K562 (cell line): ENCODE data around the gene DESI2. TPM values are rescaled to one million over a fixed set of nuclear protein-coding genes. Genes with fewer than 3 reads are reported as not detected.

Experiments used
- ATAC-seq: fragments of 200-7000 bp; cut with Tn5 transposase; 3 replicates; pipeline ENCODE4 v1.9.1; 2020; ENCODE audit warnings: moderate library complexity
- BruUV-seq: library from RNA; stranded (reverse); fragments of 400-500 nt; replicated peaks from 2 replicates; lab custom pipeline; 2021; lab: Mats Ljungman, UMichigan
- CTCF ChIA-PET: fragments of 300-600 bp; formaldehyde crosslinking; extraction: SDS; loops from one replicate; lab custom pipeline; 2021; ENCODE audit warnings: low intra/inter-chr PET ratio; lab: Yijun Ruan, JAX
- POLR2A ChIA-PET: fragments of 300-600, 350-650 bp; sonication (Branson Sonifier 250); formaldehyde crosslinking; extraction: SDS; loops from one replicate; lab custom pipeline; 2021; ENCODE audit warnings: antibody characterized with exemption, inconsistent platforms; lab: Yijun Ruan, JAX
- DNase-seq, 4 experiments: peaks; one replicate each; pipeline versions ENCODE4 v3.0.0 to v3.0.0-alpha.2; 2011 to 2018; ENCODE audit warnings: low spot score in 3 of 4, mixed read lengths in 3 of 4; ENCODE audit errors: extremely low read depth in 1 of 4
- FAIRE-seq: peaks from 2 replicates; lab custom pipeline; 2011; peaks lifted over from hg19 to GRCh38; lab: Jason Lieb, UNC
- H2AFZ ChIP-seq: 2 replicates; pipeline ENCODE4 v1.6.0; 2011; ENCODE audit warnings: low read depth, low read length, control low read depth, inconsistent platforms
- H3K27ac ChIP-seq: fragments of 200-600 bp; 3 replicates; pipeline ENCODE4 v1.8.0; 2011; ENCODE audit warnings: low read depth, mild to moderate bottlenecking, control low read depth, inconsistent platforms, low read length, moderate library complexity, mixed read lengths; ENCODE audit errors: extremely low read depth
- H3K27me3 ChIP-seq, 2 experiments: fragments of 300-600 bp in 1 of 2; 2 replicates in 1 of 2; 3 replicates in 1 of 2; pipeline versions ENCODE4 v1.6.0 to v1.8.0; 2011; ENCODE audit warnings: inconsistent platforms in 2 of 2, low read length in 2 of 2, mild to moderate bottlenecking in 1 of 2, mixed read lengths in 1 of 2, moderate library complexity in 1 of 2; ENCODE audit not compliant: control insufficient read depth in 2 of 2, insufficient read depth in 2 of 2
- H3K36me3 ChIP-seq: fragments of 300-600 bp; 3 replicates; pipeline ENCODE4 v1.8.0; 2011; ENCODE audit warnings: mild to moderate bottlenecking, low read length, inconsistent platforms; ENCODE audit not compliant: control insufficient read depth, insufficient read depth
- H3K4me1 ChIP-seq, 2 experiments: fragments of 200-600 bp in 1 of 2; replicated peaks in 1 of 2; 2 replicates in 1 of 2; 3 replicates in 1 of 2; pipeline versions ENCODE4 v1.5.1 to v1.8.0; 2011; ENCODE audit warnings: inconsistent platforms in 2 of 2, low read length in 2 of 2, mild to moderate bottlenecking in 1 of 2, mixed read lengths in 1 of 2, moderate library complexity in 1 of 2; ENCODE audit not compliant: control insufficient read depth in 2 of 2, insufficient read depth in 2 of 2
- H3K4me2 ChIP-seq: 2 replicates; pipeline ENCODE4 v1.6.1; 2011; ENCODE audit warnings: low read length, control low read depth, inconsistent platforms, mixed read lengths; ENCODE audit not compliant: insufficient read depth
- H3K4me3 ChIP-seq: fragments of 200-600 bp; sonication (generic), shearing (Covaris generic); 2 replicates; pipeline ENCODE4 v1.5.1; 2016; ENCODE audit warnings: control low read depth, inconsistent platforms
- H3K79me2 ChIP-seq: fragments of 200-600 bp; 3 replicates; pipeline ENCODE4 v1.8.0; 2011; ENCODE audit warnings: low read length, inconsistent platforms; ENCODE audit not compliant: control insufficient read depth, insufficient read depth
- H3K9ac ChIP-seq, 2 experiments: 2 replicates each; pipeline versions ENCODE4 v1.6.0 to v1.6.1; 2011; ENCODE audit warnings: low read depth in 2 of 2, low read length in 2 of 2, control low read depth in 1 of 2, inconsistent platforms in 1 of 2, mild to moderate bottlenecking in 1 of 2, mixed read lengths in 1 of 2; ENCODE audit not compliant: insufficient read depth in 1 of 2
- H3K9me1 ChIP-seq: one replicate; pipeline ENCODE4 v1.6.0; 2011; ENCODE audit warnings: inconsistent platforms, mild to moderate bottlenecking, low read length, moderate library complexity; ENCODE audit not compliant: control insufficient read depth, insufficient read depth
- H3K9me3 ChIP-seq: replicated peaks from 2 replicates; pipeline ENCODE4 v1.5.1; 2011; ENCODE audit warnings: low read depth, low read length, inconsistent platforms; ENCODE audit not compliant: control insufficient read depth, insufficient read depth
- H4K20me1 ChIP-seq: replicated peaks from 2 replicates; pipeline ENCODE4 v1.6.1; 2011; ENCODE audit warnings: low read length, inconsistent platforms, mixed read lengths; ENCODE audit not compliant: control insufficient read depth, insufficient read depth
- NR2F6 ChIP-seq: fragments of 450-650 bp; formaldehyde crosslinking; IDR thresholded peaks from 2 replicates; pipeline ENCODE4 v1.4.0; 2020; ENCODE audit warnings: mild to moderate bottlenecking
- WGBS: fragments of 100-300 bp; shearing (Covaris generic); methylation state at CpG from one replicate; pipeline ENCODE4 v1.1.6; 2016; ENCODE audit warnings: low coverage, mixed read lengths; ENCODE audit not compliant: insufficient coverage; ENCODE audit errors: missing lambda C conversion rate; 5-methylcytosine and 5-hydroxymethylcytosine counted together
- in situ Hi-C: fragments of 300-500 bp; cut with MboI; formaldehyde crosslinking; loops from 4 replicates; pipeline ENCODE4 v1.15.0; 2018; ENCODE audit warnings: inconsistent platforms, mixed read lengths
- intact Hi-C: fragments of 100-400 bp; cut with micrococcal nuclease; formaldehyde crosslinking; loops from 2 replicates; pipeline ENCODE4 v1.14.2; 2022
- polyA plus RNA-seq, 8 experiments: library from polyadenylated mRNA; depleted of rRNA in 4 of 8; stranded (reverse) in 5 of 8; unstranded in 3 of 8; fragments of >200 nt; fragmentation: Nextera tagmentation in 2 of 8; fragmentation: Illumina TruSeq in 1 of 8; extraction: Ambion mirVana in 2 of 8; extraction: Trizol in 1 of 8; gene quantifications; 2 replicates each; pipeline versions ENCODE4 v1.2.1 to v1.2.3, GENCODE V29; 2011 to 2014; ENCODE audit warnings: inconsistent platforms in 1 of 8, missing spikeins in 1 of 8
- total RNA-seq, 7 experiments: library from RNA; depleted of rRNA in 6 of 7; stranded (reverse); fragments of >200 nt in 6 of 7; fragmentation: Illumina TruSeq in 2 of 7; extraction: Trizol in 2 of 7; gene quantifications; 2 replicates each; pipeline versions ENCODE4 v1.2.1 to v1.2.3, GENCODE V29; 2011 to 2021; ENCODE audit warnings: low replicate concordance in 1 of 7
- TF ChIP-seq, protein P1 (sequence below), 2 experiments: fragments of 450-650 bp in 1 of 2; sonication (generic) in 1 of 2; formaldehyde crosslinking in 1 of 2; IDR thresholded peaks in 1 of 2; conservative IDR thresholded peaks in 1 of 2; 2 replicates each; pipeline versions ENCODE4 v1.6.1 to v1.8.1; 2016 to 2023; ENCODE audit warnings: mild to moderate bottlenecking in 2 of 2, moderate library complexity in 2 of 2, inconsistent platforms in 1 of 2, missing genetic modification reagents in 1 of 2

The DESI2 gene
- total and polyA plus RNA-seq, 9 of the 15 experiments (the other 6 are each of a cell fraction or from before 2014, with no cell fraction given), result 17.4 to 59.4 (median 38.4) TPM

DNA sequence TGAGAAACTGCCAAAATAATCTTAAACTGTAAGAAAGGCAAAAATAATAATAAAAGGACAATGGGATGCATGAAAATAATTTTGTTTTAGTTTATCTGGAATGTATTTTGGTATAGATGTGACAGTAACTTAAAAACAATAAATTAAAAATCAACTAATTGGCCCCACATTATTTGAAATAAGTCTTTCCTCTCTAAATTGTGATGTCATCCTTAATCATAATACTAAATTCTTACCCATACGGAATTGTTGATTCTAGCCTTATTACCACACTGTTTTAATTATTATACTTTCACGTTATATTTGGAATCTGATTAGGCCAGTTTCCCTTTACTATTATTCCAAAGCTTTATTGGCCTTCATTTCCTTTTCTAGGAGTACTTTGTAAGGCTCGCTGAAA lies 7.7 kb downstream of the DESI2 start:
- Histone ChIP-seq H3K9me1 (no peaks in the 10 kb centered on the region), H3K9ac (no peak overlapping the region), H3K79me2 (peaks cover 86% of the 10 kb centered on the region), H3K9me3 (no peaks in the 10 kb centered on the region), H2AFZ (no peak overlapping the region), H3K4me3 (no peak overlapping the region), H3K36me3 (peaks cover 40% of the 10 kb centered on the region), H3K27me3 (no peaks in the 10 kb centered on the region), H3K4me1 (peaks cover 4 to 25% of the 10 kb centered on the region in 2 experiments; a peak in 4 of 5 replicates), H3K27ac (no peak overlapping the region), H3K4me2 (no peak overlapping the region), H4K20me1 (peaks cover 13% of the 10 kb centered on the region; the same call in 1 of the 2 replicates)
- WGBS, result 97% methylated on average over 3 of the region's 3 CpGs
- in situ Hi-C loops, result no loop called here
- FAIRE-seq, result no peak
- BruUV-seq, result no TSS peak
- TF ChIP-seq, protein P1, sequence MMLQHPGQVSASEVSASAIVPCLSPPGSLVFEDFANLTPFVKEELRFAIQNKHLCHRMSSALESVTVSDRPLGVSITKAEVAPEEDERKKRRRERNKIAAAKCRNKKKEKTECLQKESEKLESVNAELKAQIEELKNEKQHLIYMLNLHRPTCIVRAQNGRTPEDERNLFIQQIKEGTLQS (IDR thresholded peaks at IDR 0.05), result 0 out of 2 replicates have a peak, but pooled peaks have one; percentile 9
- TF ChIP-seq, protein P1 (CRISPR knock-in tag; conservative IDR thresholded peaks at IDR 0.05), result no peak
- TF ChIP-seq NR2F6 (CRISPR knock-in tag), result no peak
- no peak for ATAC-seq
- ChIA-PET CTCF (no interaction called here), POLR2A (no interaction called here)
- intact Hi-C loops, result no loop called here
- DNase-seq, result no peak
